H1 (cell line): ENCODE measurements around the gene LAMB1. TPM values are rescaled to one million over a fixed set of nuclear protein-coding genes. Genes with fewer than 3 reads are reported as not detected.

ENCODE experiments used
- CTCF ChIA-PET: fragments of 300-600 bp; sonication (Branson Sonifier 250); formaldehyde crosslinking; loops from one replicate; lab custom pipeline; 2021; ENCODE audit not compliant: partially characterized antibody; lab: Charles Lee
- POLR2A ChIA-PET: fragments of 300-600 bp; sonication (Branson Sonifier 250); formaldehyde crosslinking; loops from one replicate; lab custom pipeline; 2021; ENCODE audit warnings: inconsistent platforms; ENCODE audit not compliant: partially characterized antibody; lab: Charles Lee
- DNase-seq, 2 experiments: peaks; one replicate each; pipeline versions ENCODE4 v3.0.0 to v3.0.0-alpha.2; 2010 to 2022; ENCODE audit warnings: low spot score in 2 of 2, low read depth in 1 of 2, mixed read lengths in 1 of 2
- FAIRE-seq: peaks from 2 replicates; lab custom pipeline; 2011; peaks lifted over from hg19 to GRCh38; lab: Jason Lieb, UNC
- H2AFZ ChIP-seq: 2 replicates; pipeline ENCODE4 v1.8.1; 2012; ENCODE audit warnings: low read length, inconsistent platforms
- H2AK5ac ChIP-seq: 2 replicates; pipeline ENCODE4 v1.6.1; 2013; ENCODE audit warnings: low read depth, low read length
- H2BK120ac ChIP-seq: replicated peaks from 2 replicates; pipeline ENCODE3; 2013; ENCODE audit warnings: low read depth, low read length, inconsistent platforms
- H2BK12ac ChIP-seq: 2 replicates; pipeline ENCODE4 v1.6.1; 2013; ENCODE audit warnings: low read depth, low read length
- H2BK15ac ChIP-seq: 2 replicates; pipeline ENCODE4 v1.6.1; 2013; ENCODE audit warnings: low read length
- H2BK20ac ChIP-seq: 2 replicates; pipeline ENCODE4 v1.6.1; 2013; ENCODE audit warnings: low read length
- H2BK5ac ChIP-seq: 2 replicates; pipeline ENCODE4 v1.6.1; 2013; ENCODE audit warnings: low read depth, low read length
- H3K14ac ChIP-seq: 2 replicates; pipeline ENCODE4 v1.6.1; 2013; ENCODE audit warnings: inconsistent platforms; ENCODE audit not compliant: insufficient read length
- H3K18ac ChIP-seq: 2 replicates; pipeline ENCODE4 v1.6.1; 2013; ENCODE audit warnings: low read length; ENCODE audit errors: extremely low read depth
- H3K23ac ChIP-seq: 2 replicates; pipeline ENCODE4 v1.6.1; 2013; ENCODE audit warnings: inconsistent platforms; ENCODE audit not compliant: insufficient read length
- H3K23me2 ChIP-seq: 2 replicates; pipeline ENCODE4 v1.6.1; 2013; ENCODE audit warnings: low read depth, low read length
- H3K27ac ChIP-seq: 2 replicates; pipeline ENCODE4 v1.6.1; 2011; ENCODE audit warnings: low read depth, low read length, inconsistent platforms
- H3K27me3 ChIP-seq, 4 experiments: replicated peaks in 1 of 4; 1 replicate in 1 of 4; 2 replicates in 3 of 4; pipeline versions ENCODE4 v1.6.1 to v1.8.1; 2011 to 2013; ENCODE audit warnings: low read length in 3 of 4, mild to moderate bottlenecking in 3 of 4, inconsistent platforms in 2 of 4, mixed read lengths in 2 of 4, moderate library complexity in 1 of 4; ENCODE audit not compliant: control insufficient read depth in 3 of 4, insufficient read depth in 3 of 4; ENCODE audit errors: extremely low read depth in 1 of 4
- H3K36me3 ChIP-seq, 4 experiments: 2 replicates each; pipeline versions ENCODE4 v1.6.1 to v1.8.1; 2011 to 2013; ENCODE audit warnings: mild to moderate bottlenecking in 4 of 4, low read length in 3 of 4, moderate library complexity in 2 of 4, control low read depth in 1 of 4, inconsistent platforms in 1 of 4; ENCODE audit not compliant: insufficient read depth in 4 of 4, control insufficient read depth in 2 of 4
- H3K4ac ChIP-seq: replicated peaks from 2 replicates; pipeline ENCODE3; 2013; ENCODE audit warnings: low read length, low read depth, mixed read lengths, inconsistent platforms; ENCODE audit not compliant: insufficient read length
- H3K4me1 ChIP-seq, 4 experiments: replicated peaks in 1 of 4; 1 replicate in 1 of 4; 2 replicates in 3 of 4; pipeline versions ENCODE4 v1.6.1 to v1.8.1; 2011 to 2013; ENCODE audit warnings: low read length in 3 of 4, inconsistent platforms in 2 of 4, mixed read lengths in 1 of 4; ENCODE audit not compliant: insufficient read depth in 4 of 4, control insufficient read depth in 3 of 4
- H3K4me2 ChIP-seq, 2 experiments: 2 replicates each; pipeline versions ENCODE4 v1.6.1 to v1.8.1; 2011 to 2013; ENCODE audit warnings: low read depth in 2 of 2, low read length in 2 of 2, control low read depth in 1 of 2, inconsistent platforms in 1 of 2, mild to moderate bottlenecking in 1 of 2; ENCODE audit not compliant: insufficient read depth in 1 of 2
- H3K4me3 ChIP-seq, 4 experiments: fragments of 200-600, 300-600 bp in 1 of 4; sonication (generic), shearing (Covaris generic), sonication (Bioruptor Twin) in 1 of 4; 2 replicates each; pipeline versions ENCODE4 v1.5.1 to v1.8.1; 2011 to 2016; ENCODE audit warnings: low read length in 4 of 4, low read depth in 3 of 4, control low read depth in 2 of 4, inconsistent platforms in 2 of 4, mild to moderate bottlenecking in 2 of 4, mixed read lengths in 1 of 4, moderate library complexity in 1 of 4; ENCODE audit not compliant: insufficient read depth in 2 of 4; ENCODE audit errors: extremely low read depth in 1 of 4
- H3K56ac ChIP-seq: replicated peaks from 2 replicates; pipeline ENCODE3; 2013; ENCODE audit warnings: low read depth, mild to moderate bottlenecking, mixed read lengths, low read length, inconsistent platforms; ENCODE audit not compliant: insufficient read length
- H3K79me1 ChIP-seq: 2 replicates; pipeline ENCODE4 v1.6.1; 2013; ENCODE audit warnings: low read depth, low read length, control low read depth
- H3K79me2 ChIP-seq, 2 experiments: 2 replicates each; pipeline versions ENCODE4 v1.6.1 to v1.8.1; 2012 to 2013; ENCODE audit warnings: low read length in 2 of 2, mild to moderate bottlenecking in 2 of 2, inconsistent platforms in 1 of 2; ENCODE audit not compliant: insufficient read depth in 2 of 2, control insufficient read depth in 1 of 2
- H3K9ac ChIP-seq, 4 experiments: replicated peaks in 1 of 4; 1 replicate in 1 of 4; 2 replicates in 3 of 4; pipeline versions ENCODE4 v1.6.1 to v1.8.1; 2011 to 2013; ENCODE audit warnings: low read depth in 3 of 4, low read length in 3 of 4, control low read depth in 2 of 4, mild to moderate bottlenecking in 2 of 4, moderate library complexity in 2 of 4, inconsistent platforms in 1 of 4; ENCODE audit errors: extremely low read depth in 1 of 4
- H3K9me3 ChIP-seq, 2 experiments: 2 replicates each; pipeline versions ENCODE4 v1.6.1 to v1.8.1; 2012 to 2013; ENCODE audit warnings: mild to moderate bottlenecking in 2 of 2, moderate library complexity in 2 of 2, control low read depth in 1 of 2, inconsistent platforms in 1 of 2, low read depth in 1 of 2, low read length in 1 of 2, mixed read lengths in 1 of 2; ENCODE audit not compliant: insufficient read depth in 2 of 2
- H4K20me1 ChIP-seq, 2 experiments: replicated peaks in 1 of 2; 2 replicates each; pipeline versions ENCODE3 to v1.8.1; 2011 to 2013; ENCODE audit warnings: inconsistent platforms in 2 of 2, low read length in 2 of 2, mild to moderate bottlenecking in 1 of 2; ENCODE audit not compliant: insufficient read depth in 2 of 2, control insufficient read depth in 1 of 2
- H4K5ac ChIP-seq: 2 replicates; pipeline ENCODE4 v1.6.1; 2013; ENCODE audit warnings: low read length, low read depth, mixed read lengths, inconsistent platforms; ENCODE audit not compliant: insufficient read length
- H4K8ac ChIP-seq: 2 replicates; pipeline ENCODE4 v1.8.0; 2013; ENCODE audit warnings: mild to moderate bottlenecking, moderate library complexity, low read length, inconsistent platforms; ENCODE audit not compliant: insufficient read depth; ENCODE audit errors: extremely low read depth
- H4K91ac ChIP-seq: replicated peaks from 2 replicates; pipeline ENCODE3; 2013; ENCODE audit warnings: low read length, mixed read lengths, inconsistent platforms; ENCODE audit not compliant: insufficient read length
- ASH2L ChIP-seq: fragments of 200-600, 300-600 bp; sonication (generic); IDR thresholded peaks from one replicate; pipeline ENCODE4 v1.7.1; 2017; ENCODE audit warnings: low read length
- FOSL1 ChIP-seq: IDR thresholded peaks from 2 replicates; pipeline ENCODE4 v1.6.1; 2011; ENCODE audit warnings: mild to moderate bottlenecking, low read depth, low read length, moderate library complexity; ENCODE audit not compliant: insufficient read depth
- GABPA ChIP-seq: IDR thresholded peaks from 2 replicates; pipeline ENCODE4 v1.6.1; 2011; ENCODE audit warnings: mild to moderate bottlenecking, low read length, moderate library complexity, borderline replicate concordance; ENCODE audit not compliant: insufficient read depth
- JUN ChIP-seq: IDR thresholded peaks from 2 replicates; pipeline ENCODE4 v1.6.1; 2011; ENCODE audit warnings: low read depth, mild to moderate bottlenecking, improper control_type of control experiment, low read length
- KDM5A ChIP-seq: fragments of 200-600 bp; IDR thresholded peaks from 2 replicates; pipeline ENCODE4 v1.7.1; 2012; ENCODE audit warnings: mild to moderate bottlenecking, low read length, inconsistent platforms, mixed read lengths
- SIN3A ChIP-seq, 2 experiments: IDR thresholded peaks in 1 of 2; conservative IDR thresholded peaks in 1 of 2; 2 replicates each; pipeline ENCODE4 v1.6.1; 2011 to 2012; ENCODE audit warnings: low read length in 2 of 2, improper control_type of control experiment in 1 of 2, low read depth in 1 of 2, mild to moderate bottlenecking in 1 of 2
- SP4 ChIP-seq: IDR thresholded peaks from 2 replicates; pipeline ENCODE4 v1.6.1; 2012; ENCODE audit warnings: low read length, inconsistent platforms
- SRF ChIP-seq: IDR thresholded peaks from 2 replicates; pipeline ENCODE4 v1.6.1; 2011; ENCODE audit warnings: mild to moderate bottlenecking, low read depth, low read length, moderate library complexity
- ZNF274 ChIP-seq: IDR thresholded peaks from 2 replicates; pipeline ENCODE4 v1.7.0; 2012; ENCODE audit warnings: low read length, borderline replicate concordance; ENCODE audit errors: extremely low read depth
- WGBS, 2 experiments: shearing (Covaris generic) in 1 of 2; methylation state at CpG; one replicate each; pipeline versions ENCODE4 v1.1.6 to v1.1.7; 2013 to 2015; ENCODE audit warnings: low lambda C conversion rate in 2 of 2, mixed read lengths in 2 of 2, inconsistent platforms in 1 of 2, low coverage in 1 of 2, missing lambda C conversion rate in 1 of 2; ENCODE audit not compliant: insufficient replicate concordance in 2 of 2, insufficient coverage in 1 of 2, insufficient read length in 1 of 2; ENCODE audit errors: extremely low coverage in 1 of 2, missing lambda C conversion rate in 1 of 2; 5-methylcytosine and 5-hydroxymethylcytosine counted together
- polyA plus RNA-seq, 7 experiments: library from polyadenylated mRNA; depleted of rRNA in 3 of 7; stranded (reverse) in 5 of 7; unstranded in 2 of 7; fragments of >200 nt in 5 of 7; fragments of 200-250 nt in 2 of 7; gene quantifications; 1 replicate in 5 of 7; 2 replicates in 1 of 7; 4 replicates in 1 of 7; pipeline versions ENCODE4 v1.2.1 to v1.2.3, GENCODE V29; 2011 to 2013; ENCODE audit warnings: missing spikeins in 2 of 7, mixed read lengths in 2 of 7
- total RNA-seq: library from RNA; stranded (reverse); fragmentation: NEBNext Ultra II Directional; extraction: Animal tissue kit (Norgen Biotek cat#: 25700); gene quantifications from 2 replicates; pipeline ENCODE4 v1.2.1, GENCODE V29; 2021
- TF ChIP-seq, protein P1 (sequence below): IDR thresholded peaks from 2 replicates; pipeline ENCODE4 v1.6.1; 2012; ENCODE audit warnings: inconsistent platforms
- TF ChIP-seq, protein P2 (sequence below): IDR thresholded peaks from 2 replicates; pipeline ENCODE4 v1.6.1; 2011; ENCODE audit warnings: low read length, improper control_type of control experiment

Gene LAMB1
- total and polyA plus RNA-seq, 2 of the 8 experiments (the other 6 are each of a cell fraction or from before 2014, with no cell fraction given) = 31.9 to 38.5 TPM

DNA sequence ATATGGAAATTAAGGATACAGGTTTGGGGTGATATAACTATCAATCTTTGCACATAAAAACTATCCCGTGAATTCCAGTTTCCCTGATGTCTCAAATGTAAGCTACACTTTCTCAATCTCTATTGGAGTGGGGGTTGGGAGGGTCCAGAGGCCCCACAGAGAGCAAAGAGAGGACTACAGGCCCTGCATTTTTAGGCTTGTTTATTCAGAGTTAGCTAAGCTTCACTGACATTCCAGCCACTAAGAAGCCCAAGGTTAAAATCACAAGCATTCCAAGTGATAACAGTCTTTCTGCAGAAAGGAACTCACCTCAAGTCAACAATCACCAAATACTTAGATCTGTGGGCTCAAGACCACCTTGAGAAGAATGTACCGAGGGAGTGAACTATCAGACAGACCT is 31.6 kb upstream of the LAMB1 start:
- 53% methylated on average over 2 of the region's 2 CpGs; no CpG with 5 or more reads in 1 of the 2 experiments for WGBS, 2 experiments
- Histone ChIP-seq H3K4me2 (peak overlapping the region; percentile 19 to 38; a peak in 2 of 4 replicates), H4K5ac (no peak overlapping the region), H3K79me1 (no peaks in the 10 kb centered on the region), H3K23me2 (no peaks in the 10 kb centered on the region), H3K27ac (no peak overlapping the region), H2BK20ac (no peak overlapping the region), H3K79me2 (no peaks in the 10 kb centered on the region), H2AK5ac (no peak overlapping the region), H3K27me3 (no peaks in the 10 kb centered on the region), H3K23ac (no peak overlapping the region), H4K8ac (no peak overlapping the region), H3K18ac (no peak overlapping the region), H3K4me3 (peak overlapping the region in 1 of 4 experiments; percentile 2; a peak in 2 of 8 replicates), H3K14ac (no peak overlapping the region), H3K56ac (no peak overlapping the region), H3K4me1 (peaks cover 0 to 6% (median 2%) of the 10 kb centered on the region in 4 experiments; a peak in 3 of 7 replicates), H4K20me1 (no peaks in the 10 kb centered on the region), H3K9ac (no peak overlapping the region), H3K36me3 (no peaks in the 10 kb centered on the region), H2AFZ (no peak overlapping the region), H2BK5ac (no peak overlapping the region), H2BK15ac (0 out of 2 replicates have a peak overlapping the region, but pooled peaks have one; percentile 37), H4K91ac (no peak overlapping the region), H2BK12ac (no peak overlapping the region), H3K4ac (no peak overlapping the region), H2BK120ac (no peak overlapping the region), H3K9me3 (no peaks in the 10 kb centered on the region)
- CTCF ChIA-PET = interaction anchor here (0.6 to 9.1 kb wide), 9 partner anchors 17 to 751 kb away, joined by 3 to 86 read pairs (median 3); no protein-coding TSS in a partner anchor
- POLR2A ChIA-PET = interaction anchor here (1.4 kb wide), 1 partner anchor 17 kb away, joined by 3 read pairs; no protein-coding TSS in a partner anchor
- FAIRE-seq (peak; percentile 7), DNase-seq (no peak)
- TF ChIP-seq SRF = no peak
- TF ChIP-seq, protein P1, sequence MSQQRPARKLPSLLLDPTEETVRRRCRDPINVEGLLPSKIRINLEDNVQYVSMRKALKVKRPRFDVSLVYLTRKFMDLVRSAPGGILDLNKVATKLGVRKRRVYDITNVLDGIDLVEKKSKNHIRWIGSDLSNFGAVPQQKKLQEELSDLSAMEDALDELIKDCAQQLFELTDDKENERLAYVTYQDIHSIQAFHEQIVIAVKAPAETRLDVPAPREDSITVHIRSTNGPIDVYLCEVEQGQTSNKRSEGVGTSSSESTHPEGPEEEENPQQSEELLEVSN = no peak
- no peak for TF ChIP-seq SIN3A (conservative IDR thresholded peaks at IDR 0.05 in 1 of 2, IDR thresholded peaks at IDR 0.05 in 1 of 2; ENCODE audit: low read depth in 1 of 2, low read length in 2 of 2)
- no peak for TF ChIP-seq KDM5A
- TF ChIP-seq GABPA = no peak
- TF ChIP-seq, protein P2, sequence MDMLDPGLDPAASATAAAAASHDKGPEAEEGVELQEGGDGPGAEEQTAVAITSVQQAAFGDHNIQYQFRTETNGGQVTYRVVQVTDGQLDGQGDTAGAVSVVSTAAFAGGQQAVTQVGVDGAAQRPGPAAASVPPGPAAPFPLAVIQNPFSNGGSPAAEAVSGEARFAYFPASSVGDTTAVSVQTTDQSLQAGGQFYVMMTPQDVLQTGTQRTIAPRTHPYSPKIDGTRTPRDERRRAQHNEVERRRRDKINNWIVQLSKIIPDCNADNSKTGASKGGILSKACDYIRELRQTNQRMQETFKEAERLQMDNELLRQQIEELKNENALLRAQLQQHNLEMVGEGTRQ = no peak
- TF ChIP-seq JUN = no peak
- no peak for TF ChIP-seq FOSL1
- TF ChIP-seq ZNF274 = no peak
- peak; percentile 33 for TF ChIP-seq ASH2L
- no peak for TF ChIP-seq SP4
